Transverse colon (tissue), 4 donors: ENCODE data around the gene NRAS.

Experiments
- EP300 ChIP-seq: sonication (generic); formaldehyde crosslinking; IDR thresholded peaks from one replicate; pipeline ENCODE4 v1.6.1; 2017; ENCODE audit warnings: antibody characterized with exemption, low read depth
- POLR2A ChIP-seq: fragments of 450-650 bp; IDR thresholded peaks from one replicate; pipeline ENCODE4 v1.6.1; 2016; ENCODE audit warnings: antibody characterized with exemption, mild to moderate bottlenecking, moderate library complexity
- POLR2AphosphoS5 ChIP-seq, 3 donors: sonication (generic); formaldehyde crosslinking; IDR thresholded peaks; one replicate each; pipeline ENCODE4 v1.6.1; 2016; ENCODE audit warnings: antibody characterized with exemption in 3 of 3
- TF ChIP-seq, protein P1 (sequence below), 5 experiments: fragments of 200-600 bp in 3 of 5; fragments of 450-650 bp in 2 of 5; sonication (generic) in 3 of 5; IDR thresholded peaks; 1 replicate in 2 of 5; 2 replicates in 3 of 5; pipeline ENCODE4 v1.5.1; 2016 to 2017; ENCODE audit warnings: antibody characterized with exemption in 5 of 5, inconsistent platforms in 3 of 5, mild to moderate bottlenecking in 2 of 5, moderate library complexity in 1 of 5

DNA sequence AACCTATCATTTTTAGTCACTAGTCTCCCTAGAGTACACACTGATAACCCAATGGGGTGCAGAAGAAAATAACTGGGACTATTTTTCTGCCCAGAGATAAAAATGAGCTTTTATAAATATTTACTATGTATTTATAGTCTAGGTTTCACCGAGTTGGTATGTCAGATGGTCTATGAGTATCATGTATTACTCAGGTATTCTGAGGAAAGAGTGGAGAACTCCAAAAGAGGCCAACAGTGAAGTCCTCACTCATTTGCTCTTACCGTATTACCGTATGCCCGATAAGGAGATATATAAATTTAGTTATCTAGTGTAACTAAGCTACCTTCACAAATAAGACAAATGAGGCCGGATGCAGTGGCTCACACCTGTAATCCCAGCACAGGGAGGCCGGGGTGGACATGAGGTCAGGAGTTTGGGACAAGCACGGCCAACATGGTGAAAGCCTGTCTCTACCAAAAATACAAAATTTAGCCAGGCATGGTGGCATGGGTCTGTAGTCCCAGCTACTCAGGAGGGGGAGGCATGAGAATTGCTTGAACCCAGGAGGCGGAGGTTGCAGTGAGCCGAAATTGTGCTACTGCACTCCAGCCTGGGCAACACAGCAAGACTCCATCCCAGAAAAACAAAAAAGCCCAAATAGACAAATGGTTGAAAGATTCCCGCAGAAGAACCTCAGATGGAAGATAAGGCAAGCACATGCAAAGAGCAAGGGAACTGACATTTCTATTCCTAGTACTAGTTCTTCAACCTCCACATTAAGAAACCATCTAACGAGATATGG is 25.6 kb upstream of the NRAS start:
- TF ChIP-seq POLR2AphosphoS5 (IDR thresholded peaks at IDR 0.05): no peak
- TF ChIP-seq, protein P1, sequence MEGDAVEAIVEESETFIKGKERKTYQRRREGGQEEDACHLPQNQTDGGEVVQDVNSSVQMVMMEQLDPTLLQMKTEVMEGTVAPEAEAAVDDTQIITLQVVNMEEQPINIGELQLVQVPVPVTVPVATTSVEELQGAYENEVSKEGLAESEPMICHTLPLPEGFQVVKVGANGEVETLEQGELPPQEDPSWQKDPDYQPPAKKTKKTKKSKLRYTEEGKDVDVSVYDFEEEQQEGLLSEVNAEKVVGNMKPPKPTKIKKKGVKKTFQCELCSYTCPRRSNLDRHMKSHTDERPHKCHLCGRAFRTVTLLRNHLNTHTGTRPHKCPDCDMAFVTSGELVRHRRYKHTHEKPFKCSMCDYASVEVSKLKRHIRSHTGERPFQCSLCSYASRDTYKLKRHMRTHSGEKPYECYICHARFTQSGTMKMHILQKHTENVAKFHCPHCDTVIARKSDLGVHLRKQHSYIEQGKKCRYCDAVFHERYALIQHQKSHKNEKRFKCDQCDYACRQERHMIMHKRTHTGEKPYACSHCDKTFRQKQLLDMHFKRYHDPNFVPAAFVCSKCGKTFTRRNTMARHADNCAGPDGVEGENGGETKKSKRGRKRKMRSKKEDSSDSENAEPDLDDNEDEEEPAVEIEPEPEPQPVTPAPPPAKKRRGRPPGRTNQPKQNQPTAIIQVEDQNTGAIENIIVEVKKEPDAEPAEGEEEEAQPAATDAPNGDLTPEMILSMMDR (IDR thresholded peaks at IDR 0.05): no peak
- TF ChIP-seq EP300: no peak
- TF ChIP-seq POLR2A: no peak
